Measurements from ENCODE around the gene LYPD6. TPM values are rescaled to one million over a fixed set of nuclear protein-coding genes. Genes with fewer than 3 reads are reported as not detected.

Gene LYPD6
- total and polyA plus RNA-seq, 2 donors (not counting 3 experiments of a cell fraction or from before 2014, with no cell fraction given) = 3.0 to 4.0 TPM

- Histone ChIP-seq H3K9me1 (replicated peaks; ENCODE audit: control insufficient read depth, extremely low read depth, insufficient read depth, low read length) (no peaks in the 10 kb centered on the region), H3K79me2 (ENCODE audit: control insufficient read depth, insufficient read depth, low read length) (no peaks in the 10 kb centered on the region), H3K36me3 (ENCODE audit: control insufficient read depth in 2 of 2, extremely low read depth in 1 of 2, insufficient read depth in 2 of 2, low read length in 2 of 2) (no peaks in the 10 kb centered on the region), H3K9me3 (replicated peaks; ENCODE audit: control insufficient read depth, insufficient read depth, low read length) (no peaks in the 10 kb centered on the region), H4K20me1 (replicated peaks; ENCODE audit: control insufficient read depth, extremely low read depth, insufficient read depth, low read length) (no peaks in the 10 kb centered on the region), H3K9ac (replicated peaks; ENCODE audit: extremely low read depth, insufficient read depth, low read length) (no peak overlapping the region), H3K4me1 (ENCODE audit: control insufficient read depth, extremely low read depth, insufficient read depth, low read length) (no peaks in the 10 kb centered on the region), H3K4me3 (replicated peaks in 1 of 3; ENCODE audit: insufficient read depth in 1 of 3, low read depth in 1 of 3, low read length in 3 of 3) (no peak overlapping the region), H2AFZ (ENCODE audit: low read depth, low read length) (no peak overlapping the region), H3K27me3 (ENCODE audit: control insufficient read depth in 2 of 2, insufficient read depth in 2 of 2, low read length in 2 of 2) (no peaks in the 10 kb centered on the region), H3K27ac (ENCODE audit: insufficient read depth, low read depth, low read length) (no peak overlapping the region), H3K4me2 (ENCODE audit: insufficient read depth, low read length) (no peak overlapping the region)
- no peak for FAIRE-seq
- TF ChIP-seq MYC (IDR thresholded peaks at IDR 0.05; ENCODE audit: low read depth, low read length) (no peak), FOS (IDR thresholded peaks at IDR 0.05; ENCODE audit: borderline replicate concordance, insufficient read depth, low read length) (no peak), EZH2 (IDR thresholded peaks at IDR 0.05; ENCODE audit: borderline replicate concordance, low read depth, low read length, severe bottlenecking) (no peak), GATA2 (IDR thresholded peaks at IDR 0.05; ENCODE audit: insufficient read depth, insufficient read length, low read depth, low read length) (no peak), POLR2A (IDR thresholded peaks at IDR 0.05; ENCODE audit: low read depth, low read length) (no peak)
- no peak for DNase-seq (ENCODE audit: low read depth, low spot score)
- dilution Hi-C loops (cut with MboI; ENCODE audit: extremely low pct_ligation_motif_present, low sequenced_read_pairs) = no loop called here
- ChIA-PET POLR2A (no interaction called here), CTCF (no interaction called here)
- no TSS peak for BruUV-seq (replicated peaks)
- intact Hi-C loops (cut with micrococcal nuclease) = no loop called here
Measured at GRCh38 chr2:149443150-149443549, 112.8 kb downstream of the LYPD6 start.

- Histone ChIP-seq H3K9me1 (replicated peaks; ENCODE audit: control insufficient read depth, extremely low read depth, insufficient read depth, low read length) (no peaks in the 10 kb centered on the region), H3K79me2 (ENCODE audit: control insufficient read depth, insufficient read depth, low read length) (no peaks in the 10 kb centered on the region), H3K4me2 (ENCODE audit: insufficient read depth, low read length) (no peak overlapping the region), H2AFZ (ENCODE audit: low read depth, low read length) (no peak overlapping the region), H3K27me3 (ENCODE audit: control insufficient read depth in 2 of 2, insufficient read depth in 2 of 2, low read length in 2 of 2) (no peaks in the 10 kb centered on the region), H3K9ac (replicated peaks; ENCODE audit: extremely low read depth, insufficient read depth, low read length) (no peak overlapping the region), H4K20me1 (replicated peaks; ENCODE audit: control insufficient read depth, extremely low read depth, insufficient read depth, low read length) (no peaks in the 10 kb centered on the region), H3K4me1 (ENCODE audit: control insufficient read depth, extremely low read depth, insufficient read depth, low read length) (no peaks in the 10 kb centered on the region), H3K27ac (ENCODE audit: insufficient read depth, low read depth, low read length) (no peak overlapping the region), H3K4me3 (replicated peaks in 1 of 3; ENCODE audit: insufficient read depth in 1 of 3, low read depth in 1 of 3, low read length in 3 of 3) (no peak overlapping the region), H3K9me3 (replicated peaks; ENCODE audit: control insufficient read depth, insufficient read depth, low read length) (no peaks in the 10 kb centered on the region), H3K36me3 (ENCODE audit: control insufficient read depth in 2 of 2, extremely low read depth in 1 of 2, insufficient read depth in 2 of 2, low read length in 2 of 2) (no peaks in the 10 kb centered on the region)
- no peak for DNase-seq (ENCODE audit: low read depth, low spot score)
- BruUV-seq (replicated peaks) = no TSS peak
- ChIA-PET POLR2A (no interaction called here), CTCF (interaction anchor here (1.6 kb wide), 1 partner anchor 22 kb away, joined by 4 read pairs; no protein-coding TSS in a partner anchor)
- TF ChIP-seq EZH2 (IDR thresholded peaks at IDR 0.05; ENCODE audit: borderline replicate concordance, low read depth, low read length, severe bottlenecking) = no peak
- dilution Hi-C loops (cut with MboI; ENCODE audit: extremely low pct_ligation_motif_present, low sequenced_read_pairs) (no loop called here), intact Hi-C loops (cut with micrococcal nuclease) (no loop called here)
- no peak for FAIRE-seq
Measured at GRCh38 chr2:149446748-149447147, 116.4 kb downstream of the LYPD6 start.

Data from endothelial cell of umbilical vein (primary cell).